Caco-2 (cell line): ENCODE results near the gene GSK3B. TPM values are rescaled to one million over a fixed set of nuclear protein-coding genes. Genes with fewer than 3 reads are reported as not detected.

Experiments used
- BruUV-seq: library from RNA; stranded (reverse); fragments of 400-500 nt; replicated peaks from 2 replicates; lab custom pipeline; 2021; lab: Mats Ljungman, UMichigan
- CTCF ChIA-PET: fragments of 300-600 bp; sonication (Branson Sonifier 250); formaldehyde crosslinking; loops from one replicate; lab custom pipeline; 2022; ENCODE audit warnings: antibody characterized with exemption; lab: Charles Lee
- POLR2A ChIA-PET: fragments of 300-600 bp; sonication (Branson Sonifier 250); formaldehyde crosslinking; loops from one replicate; lab custom pipeline; 2022; ENCODE audit warnings: antibody characterized with exemption; lab: Charles Lee
- DNase-seq, 2 experiments: peaks; one replicate each; pipeline versions ENCODE4 v3.0.0 to v3.0.0-alpha.2; 2020 to 2022
- H3K27me3 ChIP-seq: replicated peaks from 2 replicates; pipeline ENCODE4 v1.6.0; 2011; ENCODE audit warnings: low read length; ENCODE audit not compliant: control insufficient read depth, insufficient read depth
- H3K36me3 ChIP-seq: 2 replicates; pipeline ENCODE4 v1.5.1; 2011; ENCODE audit warnings: low read length; ENCODE audit not compliant: control insufficient read depth, insufficient read depth
- H3K4me1 ChIP-seq: fragments of 250-450 bp; sonication (Bioruptor Pico); 2 replicates; pipeline ENCODE4 v1.5.1; 2020; ENCODE audit warnings: mild to moderate bottlenecking
- H3K4me3 ChIP-seq: 2 replicates; pipeline ENCODE4 v1.5.1; 2011; ENCODE audit warnings: low read depth, mild to moderate bottlenecking, control low read depth, low read length
- H3K9me3 ChIP-seq: fragments of 250-450 bp; sonication (Bioruptor Pico); 2 replicates; pipeline ENCODE4 v1.5.1; 2020; ENCODE audit warnings: mild to moderate bottlenecking, moderate library complexity
- H3K27ac Mint-ChIP-seq: one replicate; pipeline ENCODE4 v1.8.0; 2022; ENCODE audit warnings: mixed read lengths; ENCODE audit not compliant: unreplicated experiment
- H3K27me3 Mint-ChIP-seq: one replicate; pipeline ENCODE4 v1.8.0; 2022; ENCODE audit warnings: mixed read lengths; ENCODE audit not compliant: insufficient read depth, unreplicated experiment
- H3K36me3 Mint-ChIP-seq: one replicate; pipeline ENCODE4 v1.8.0; 2022; ENCODE audit warnings: mild to moderate bottlenecking, mixed read lengths; ENCODE audit not compliant: insufficient read depth, unreplicated experiment
- H3K4me1 Mint-ChIP-seq: one replicate; pipeline ENCODE4 v1.8.0; 2022; ENCODE audit warnings: low read depth, mixed read lengths; ENCODE audit not compliant: unreplicated experiment
- H3K4me3 Mint-ChIP-seq: one replicate; pipeline ENCODE4 v1.8.0; 2022; ENCODE audit warnings: mild to moderate bottlenecking, moderate library complexity, mixed read lengths; ENCODE audit not compliant: unreplicated experiment
- H3K9me3 Mint-ChIP-seq: one replicate; pipeline ENCODE4 v1.8.0; 2022; ENCODE audit warnings: mixed read lengths; ENCODE audit not compliant: unreplicated experiment
- CTCF ChIP-seq, 2 experiments: fragments of 200-600 bp in 1 of 2; IDR thresholded peaks; 1 replicate in 1 of 2; 2 replicates in 1 of 2; pipeline versions ENCODE4 v1.5.1 to v1.8.0; 2011 to 2022; ENCODE audit warnings: antibody characterized with exemption in 1 of 2, control low read depth in 1 of 2, inconsistent platforms in 1 of 2, low read depth in 1 of 2, low read length in 1 of 2, mild to moderate bottlenecking in 1 of 2, moderate library complexity in 1 of 2; ENCODE audit not compliant: insufficient read depth in 1 of 2, severe bottlenecking in 1 of 2, unreplicated experiment in 1 of 2
- intact Hi-C: fragments of 100-400 bp; cut with micrococcal nuclease; formaldehyde crosslinking; loops from one replicate; pipeline ENCODE4 v1.10.0; 2022; ENCODE audit not compliant: unreplicated experiment
- total RNA-seq: library from RNA; stranded (reverse); gene quantifications from 2 replicates; pipeline ENCODE4 v1.2.3, GENCODE V29; 2022

GSK3B gene
- total RNA-seq, 1 experiment from 2014 or later: 55.2 TPM

- Histone ChIP-seq H3K27me3 (no peaks in the 10 kb centered on the region), H3K4me3 (no peak overlapping the region), H3K4me1 (no peaks in the 10 kb centered on the region), H3K9me3 (no peaks in the 10 kb centered on the region), H3K36me3 (no peaks in the 10 kb centered on the region)
- POLR2A ChIA-PET: no interaction called here
- Mint-ChIP-seq H3K4me3 (no peak overlapping the region), H3K4me1 (peaks cover 6% of the 10 kb centered on the region), H3K36me3 (no peaks in the 10 kb centered on the region), H3K27ac (no peak overlapping the region), H3K9me3 (no peaks in the 10 kb centered on the region), H3K27me3 (no peaks in the 10 kb centered on the region)
- no peak for TF ChIP-seq CTCF (IDR thresholded peaks at IDR 0.05; ENCODE audit: insufficient read depth in 1 of 2, low read depth in 1 of 2, low read length in 1 of 2, severe bottlenecking in 1 of 2, unreplicated experiment in 1 of 2)
- BruUV-seq: no TSS peak
- no peak for DNase-seq
- intact Hi-C loops: no loop called here
- CTCF ChIA-PET: no interaction called here
These were observed 157.0 kb downstream of the GSK3B start for GRCh38 chr3:119937229-119937628.

DNA sequence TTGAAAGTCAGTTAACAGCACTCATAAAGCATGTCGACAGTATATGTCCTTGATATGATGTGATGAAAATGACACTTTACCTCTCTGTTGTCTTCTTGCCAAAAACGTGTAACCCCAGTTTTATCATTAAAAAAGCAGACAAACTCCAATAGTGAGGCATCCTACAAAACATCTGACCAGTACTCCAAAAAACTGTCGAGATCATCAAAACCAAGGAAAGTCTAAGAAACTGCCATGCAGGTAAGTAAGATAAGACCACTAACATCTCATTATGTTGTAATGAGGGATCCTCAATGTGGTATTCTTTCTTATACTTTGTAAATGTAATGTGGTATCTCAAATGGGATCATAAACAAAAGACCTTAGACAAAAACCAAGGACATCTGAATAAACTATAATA, 160.0 kb downstream of the GSK3B start:
- Histone ChIP-seq H3K4me3 (no peak overlapping the region), H3K9me3 (no peaks in the 10 kb centered on the region), H3K27me3 (no peaks in the 10 kb centered on the region), H3K4me1 (no peaks in the 10 kb centered on the region), H3K36me3 (no peaks in the 10 kb centered on the region)
- CTCF ChIA-PET: no interaction called here
- Mint-ChIP-seq H3K4me1 (peaks cover 6% of the 10 kb centered on the region), H3K9me3 (no peaks in the 10 kb centered on the region), H3K36me3 (no peaks in the 10 kb centered on the region), H3K4me3 (no peak overlapping the region), H3K27me3 (no peaks in the 10 kb centered on the region), H3K27ac (no peak overlapping the region)
- POLR2A ChIA-PET: no interaction called here
- no TSS peak for BruUV-seq
- TF ChIP-seq CTCF (IDR thresholded peaks at IDR 0.05; ENCODE audit: insufficient read depth in 1 of 2, low read depth in 1 of 2, low read length in 1 of 2, severe bottlenecking in 1 of 2, unreplicated experiment in 1 of 2): no peak
- intact Hi-C loops: no loop called here
- no peak for DNase-seq

GRCh38 chr3:119933207-119933606, 161.0 kb downstream of the GSK3B start:
- H3K27me3 Mint-ChIP-seq: no peaks in the 10 kb centered on the region

More at GRCh38 chr3:119933207-119933606, 161.0 kb downstream of the GSK3B start:
- no TSS peak for BruUV-seq
- Histone ChIP-seq H3K4me3 (no peak overlapping the region), H3K9me3 (no peaks in the 10 kb centered on the region), H3K36me3 (no peaks in the 10 kb centered on the region), H3K27me3 (no peaks in the 10 kb centered on the region), H3K4me1 (no peaks in the 10 kb centered on the region)
- H3K4me3 Mint-ChIP-seq: no peak overlapping the region
- ChIA-PET CTCF (no interaction called here), POLR2A (no interaction called here)
- H3K27ac Mint-ChIP-seq: no peak overlapping the region
- peaks cover 6% of the 10 kb centered on the region for H3K4me1 Mint-ChIP-seq
- H3K36me3 Mint-ChIP-seq: no peaks in the 10 kb centered on the region
- DNase-seq: no peak
- no peaks in the 10 kb centered on the region for H3K9me3 Mint-ChIP-seq
- TF ChIP-seq CTCF (IDR thresholded peaks at IDR 0.05; ENCODE audit: insufficient read depth in 1 of 2, low read depth in 1 of 2, low read length in 1 of 2, severe bottlenecking in 1 of 2, unreplicated experiment in 1 of 2): no peak
- intact Hi-C loops: no loop called here
